ENCODE results near the gene ABHD17C.

The ABHD17C gene

DNA sequence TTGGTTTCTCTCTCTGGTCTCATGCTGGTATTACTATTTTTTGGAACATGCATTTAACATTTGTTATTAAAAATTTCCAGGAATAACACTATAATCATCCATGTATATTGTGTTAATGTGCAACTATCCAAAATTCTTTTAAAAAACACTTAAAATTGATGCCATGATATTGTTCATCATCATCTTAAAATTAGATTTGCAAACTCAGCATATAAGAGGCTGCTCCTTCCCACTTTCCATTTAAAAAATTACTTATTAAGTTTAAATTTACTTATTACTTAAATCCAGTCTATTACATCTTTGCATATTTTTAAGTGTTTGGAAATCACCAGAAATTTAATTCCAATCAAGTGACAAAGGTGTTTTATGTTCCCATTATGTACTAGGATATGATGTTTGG lies 5.8 kb upstream of the ABHD17C start:
- no peak for FAIRE-seq
- no peak for DNase-seq (ENCODE audit: low spot score)

DNA sequence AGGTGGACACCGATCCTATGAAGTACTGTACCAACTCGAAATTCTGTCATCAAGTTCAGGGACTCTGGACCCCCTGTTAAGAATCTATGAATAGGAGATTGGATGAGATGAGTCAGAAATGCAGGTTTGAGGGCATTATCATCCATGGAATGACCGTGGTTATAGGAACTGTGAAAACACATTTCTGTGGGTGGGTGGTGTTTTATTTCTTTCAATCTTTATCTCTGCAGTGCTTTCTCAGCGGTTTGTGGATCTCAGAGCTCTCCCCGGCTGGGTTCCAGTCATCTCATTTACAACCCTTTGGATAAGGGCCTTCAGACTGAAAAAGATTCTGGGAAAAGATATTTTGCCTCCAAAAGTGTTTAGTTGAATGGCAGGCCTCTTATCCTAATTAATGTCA lies 5.4 kb upstream of the ABHD17C start:
- no peak for DNase-seq (ENCODE audit: low spot score)
- no peak for FAIRE-seq

DNA sequence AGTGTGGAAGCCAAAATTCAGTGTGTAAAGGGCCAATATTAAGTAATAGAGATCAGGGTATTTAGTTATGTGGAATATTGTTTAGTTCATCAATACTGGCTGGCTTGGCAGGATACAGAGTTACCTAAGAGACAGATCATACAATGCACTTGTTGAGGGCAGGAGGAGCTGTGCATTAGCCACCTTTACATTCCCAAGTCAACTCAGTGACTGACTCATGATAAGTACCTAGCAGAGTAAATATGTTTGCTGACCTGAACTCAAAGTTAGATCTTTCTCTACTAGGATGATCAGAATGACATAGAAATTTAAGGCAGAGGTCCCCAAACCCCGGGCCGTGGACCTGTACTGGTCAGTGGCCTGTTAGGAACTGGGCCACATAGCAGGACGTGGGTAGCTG lies 3.5 kb upstream of the ABHD17C start:
- FAIRE-seq (no peak), DNase-seq (ENCODE audit: low spot score) (no peak)

DNA sequence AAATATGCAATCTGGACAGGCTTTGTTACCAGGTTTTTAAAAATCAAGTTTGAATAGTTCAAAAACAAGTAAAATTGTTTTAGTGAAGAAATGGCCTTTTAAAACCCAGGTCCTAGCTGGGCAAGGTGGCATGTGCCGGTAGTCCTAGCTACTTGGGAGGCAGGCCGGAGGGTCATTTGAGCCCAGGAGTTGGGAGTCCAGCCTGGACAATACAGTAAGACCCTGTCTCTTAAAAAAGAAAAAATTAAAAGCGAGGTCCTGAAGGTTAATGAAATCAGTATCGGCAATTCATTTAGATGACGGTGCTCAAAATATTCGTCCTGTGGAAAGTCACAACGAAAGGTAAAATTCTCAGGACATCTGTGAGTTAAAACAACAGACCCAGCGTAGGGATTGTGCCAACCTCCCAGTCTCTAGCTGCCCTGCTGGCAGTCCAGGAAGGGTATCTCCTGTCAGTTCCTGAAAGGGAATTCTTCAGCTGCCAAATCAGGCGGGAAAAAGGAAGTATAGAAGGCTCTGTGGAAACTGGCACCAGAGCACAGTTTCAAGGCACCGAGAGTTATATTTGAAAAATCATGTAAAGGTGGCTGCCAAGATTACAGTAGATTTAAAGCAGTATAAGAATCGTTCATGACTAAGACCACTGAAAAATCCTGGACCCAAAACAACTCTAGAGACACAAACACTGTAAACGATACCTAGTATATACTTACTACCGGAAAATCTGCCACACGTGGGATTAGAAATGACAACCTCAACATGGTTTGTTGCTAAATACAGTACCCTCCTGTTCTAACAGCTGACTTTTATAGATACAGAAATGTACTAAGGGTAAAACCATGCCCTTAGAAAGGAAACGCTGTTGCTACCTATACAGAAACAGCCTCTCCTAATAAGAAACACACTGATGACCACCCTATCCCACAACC lies 1.2 kb upstream of the ABHD17C start:
- FAIRE-seq (no peak), DNase-seq (ENCODE audit: low spot score) (no peak)

DNA sequence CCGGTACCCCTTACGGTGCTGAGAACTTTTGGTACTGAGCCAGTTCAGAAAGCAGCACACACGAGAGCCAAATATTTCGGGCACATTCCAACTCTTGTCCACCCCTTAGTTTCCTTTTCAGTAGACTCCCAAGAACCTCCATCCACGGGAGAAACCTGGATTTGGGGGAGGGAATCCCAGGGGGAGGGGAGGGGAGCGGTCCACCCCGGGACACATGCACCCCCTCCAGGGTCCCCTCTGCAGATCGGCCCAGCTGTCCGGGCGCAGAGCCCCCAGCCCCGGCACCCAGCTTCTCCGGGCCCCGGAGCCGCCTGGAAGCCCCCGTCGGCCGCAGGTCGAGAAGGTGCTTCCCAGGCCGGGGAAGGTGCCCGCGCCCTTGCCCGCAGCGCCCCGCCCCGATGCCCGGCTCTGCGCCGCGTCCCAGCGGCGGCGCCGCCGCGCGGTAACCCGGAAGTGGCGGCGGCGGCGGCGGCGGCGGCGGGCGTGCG lies 455 bp upstream of the ABHD17C start:
- FAIRE-seq: no peak
- no peak for DNase-seq (ENCODE audit: low spot score)

DNA sequence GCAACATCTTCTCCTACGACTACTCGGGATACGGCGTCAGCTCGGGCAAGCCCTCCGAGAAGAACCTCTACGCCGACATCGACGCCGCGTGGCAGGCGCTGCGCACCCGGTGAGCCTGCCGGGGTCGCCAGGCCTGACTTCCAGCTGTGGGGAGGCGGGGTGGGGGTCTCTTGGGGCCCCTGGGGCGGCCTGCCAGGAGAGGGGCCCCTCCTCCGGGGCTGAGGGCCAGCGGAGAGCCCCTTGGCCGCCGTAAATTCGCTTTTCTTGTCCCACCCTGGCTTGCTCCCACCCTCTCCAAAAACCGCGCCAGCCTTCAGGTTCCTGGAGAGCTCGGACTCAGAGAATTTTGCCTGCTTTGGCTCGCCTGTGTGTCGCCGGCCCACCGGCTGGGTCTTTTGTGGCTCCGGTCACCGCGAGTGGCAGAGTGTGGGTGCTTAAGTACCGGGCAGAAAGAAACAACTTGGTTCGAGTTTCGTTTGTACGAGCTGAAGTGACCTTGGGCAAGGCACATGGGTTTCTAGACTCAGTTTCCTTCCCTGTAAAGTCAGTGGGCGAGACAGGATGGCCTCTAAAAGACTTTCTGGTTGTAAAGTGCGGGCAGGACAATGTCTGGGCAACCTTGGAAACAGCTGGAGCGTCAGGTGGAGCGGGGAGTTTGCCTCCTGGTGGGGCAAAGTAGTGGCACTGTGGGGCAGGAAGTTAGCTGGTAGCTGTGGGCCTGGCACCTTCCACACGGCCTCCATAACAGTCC lies 976 bp downstream of the ABHD17C start:
- no peak for FAIRE-seq
- peak; percentile 28 for DNase-seq (ENCODE audit: low spot score)

DNA sequence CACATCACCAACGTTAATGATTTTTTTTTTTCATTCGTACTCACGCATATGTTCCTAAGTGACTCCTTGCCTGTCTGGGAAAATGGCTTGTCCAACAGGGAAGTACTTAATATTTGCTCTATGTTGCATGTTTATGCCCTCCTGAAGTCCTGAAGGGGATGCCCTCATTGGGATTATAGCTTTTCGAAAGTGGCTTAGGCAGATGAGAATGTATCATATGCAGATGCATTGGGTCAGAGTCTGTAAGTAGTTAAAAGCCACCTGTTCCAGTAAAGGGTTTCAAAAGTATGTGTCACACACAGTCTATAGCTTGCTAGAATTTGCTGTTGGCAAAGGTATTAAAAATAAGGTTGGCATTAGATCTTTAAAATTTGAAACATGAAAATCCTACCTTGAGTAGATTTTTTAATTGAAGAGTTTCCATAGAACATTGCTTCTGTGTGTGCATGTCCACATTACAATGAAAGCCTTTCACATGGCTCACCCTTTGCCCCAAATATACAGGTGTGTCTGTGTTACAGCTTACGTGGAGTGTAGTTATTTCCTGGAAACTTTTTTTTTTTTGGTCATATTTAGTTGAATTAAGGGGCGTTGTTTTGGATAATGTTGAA lies 2.1 kb downstream of the ABHD17C start:
- DNase-seq (ENCODE audit: low spot score): no peak
- FAIRE-seq: no peak

DNA sequence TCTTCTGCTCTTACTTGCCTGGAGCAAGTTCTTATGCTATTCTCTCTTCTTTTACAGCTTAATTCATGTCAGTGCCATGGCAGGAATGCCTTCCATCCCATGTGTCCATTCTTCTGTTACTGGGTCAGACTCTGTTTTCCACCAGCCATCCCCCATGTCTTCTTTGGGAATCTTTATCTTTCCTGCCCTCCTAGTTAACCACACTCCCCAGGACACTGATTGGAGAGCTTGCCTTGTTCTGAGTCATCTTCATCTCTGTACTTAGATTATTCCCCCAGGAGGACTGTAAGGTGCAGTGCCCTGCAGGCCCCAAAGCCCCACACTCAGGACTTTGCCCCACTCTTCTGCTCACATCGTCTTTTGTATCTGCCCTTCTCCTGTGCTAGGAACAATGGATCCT lies 3.6 kb downstream of the ABHD17C start:
- FAIRE-seq (no peak), DNase-seq (ENCODE audit: low spot score) (no peak)

DNA sequence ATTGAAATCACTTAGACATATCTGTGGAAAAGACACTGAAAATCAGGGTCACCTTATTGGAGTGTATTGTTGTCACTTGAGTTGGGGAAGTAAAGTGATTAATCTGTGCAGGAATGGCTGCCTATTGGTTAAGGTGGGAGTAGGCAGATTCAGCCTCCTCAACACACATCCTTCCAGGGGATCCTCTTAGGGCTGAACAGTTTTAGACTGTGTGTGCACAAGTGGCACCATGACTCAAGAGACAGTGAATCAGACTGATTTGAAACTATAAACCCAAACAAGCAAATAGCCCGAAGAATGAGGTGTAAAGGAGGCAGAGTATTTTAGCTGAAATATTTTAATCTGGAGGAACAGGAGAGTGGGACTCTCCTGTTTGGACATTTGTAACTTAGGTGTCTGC lies 4.9 kb downstream of the ABHD17C start:
- no peak for DNase-seq (ENCODE audit: low spot score)
- FAIRE-seq: no peak

DNA sequence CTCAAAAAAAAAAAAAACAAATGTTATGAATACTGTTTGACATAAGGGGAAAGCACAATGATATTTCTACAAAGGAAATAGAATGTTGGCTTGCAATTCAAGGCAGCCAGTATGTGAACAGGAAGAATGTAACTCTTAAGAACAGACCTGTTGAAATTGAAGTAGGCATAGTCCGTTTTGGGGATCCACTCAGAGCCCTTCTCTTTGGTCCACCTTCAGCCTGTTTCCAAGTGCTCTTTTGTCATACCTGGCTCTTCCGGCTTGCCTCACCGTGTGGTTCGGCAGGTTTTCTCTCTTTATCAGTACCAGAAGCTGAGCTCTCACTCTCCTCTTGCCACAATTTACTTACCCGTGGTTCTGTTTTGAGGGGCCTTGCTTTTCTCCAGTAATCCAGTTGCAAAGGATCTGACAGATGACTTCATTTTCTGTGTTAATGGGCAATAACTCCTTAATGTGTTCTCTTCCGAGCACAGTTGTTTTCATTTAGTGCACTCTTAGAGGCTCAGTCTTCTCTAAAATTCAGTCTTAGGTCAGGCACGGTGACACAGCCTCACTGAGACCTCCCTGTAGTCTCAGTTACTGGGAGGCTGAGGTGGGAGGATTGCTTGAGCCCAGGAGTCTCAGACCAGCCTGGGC lies 6.7 kb downstream of the ABHD17C start:
- FAIRE-seq (no peak), DNase-seq (ENCODE audit: low spot score) (no peak)

DNA sequence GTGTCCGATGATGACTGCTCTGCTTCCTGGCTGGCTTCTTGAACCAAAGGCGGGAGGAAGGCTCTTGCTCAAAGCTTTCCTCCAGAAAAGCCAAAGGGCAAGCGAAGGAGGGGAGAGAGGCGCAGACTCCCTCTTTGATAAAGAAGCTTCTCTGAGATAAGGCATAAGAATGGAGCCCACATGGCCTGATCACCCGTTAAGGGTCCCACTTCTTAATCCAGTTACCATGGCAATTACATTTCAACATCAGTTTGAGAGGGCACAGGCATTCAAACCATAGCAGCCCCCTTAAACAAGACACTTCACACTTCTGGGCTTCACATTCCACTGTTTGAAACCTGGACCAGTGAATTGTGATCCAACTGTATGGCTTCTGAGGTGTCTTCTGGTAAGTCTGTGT lies 8.0 kb downstream of the ABHD17C start:
- no peak for FAIRE-seq
- DNase-seq (ENCODE audit: low spot score): no peak

DNA sequence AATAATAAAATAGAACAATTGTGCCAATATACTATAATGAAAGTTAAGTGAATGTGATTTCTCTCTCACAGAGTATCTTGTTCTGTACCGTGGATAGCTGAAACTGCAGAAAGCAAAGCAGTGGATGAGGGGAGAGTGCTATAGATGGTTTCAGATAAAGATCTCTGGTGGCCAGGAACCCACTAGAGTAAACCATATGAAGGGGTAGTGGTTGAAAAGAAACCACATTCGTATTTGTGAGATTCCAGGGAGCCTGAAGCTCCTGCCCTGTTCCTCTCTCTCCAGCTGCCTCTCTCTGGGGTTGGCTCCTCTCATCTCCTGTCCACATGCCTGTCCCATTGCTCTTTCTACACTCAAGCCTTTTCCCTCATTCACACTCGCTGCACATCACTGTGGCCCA lies 8.9 kb downstream of the ABHD17C start:
- FAIRE-seq (no peak), DNase-seq (ENCODE audit: low spot score) (no peak)

DNA sequence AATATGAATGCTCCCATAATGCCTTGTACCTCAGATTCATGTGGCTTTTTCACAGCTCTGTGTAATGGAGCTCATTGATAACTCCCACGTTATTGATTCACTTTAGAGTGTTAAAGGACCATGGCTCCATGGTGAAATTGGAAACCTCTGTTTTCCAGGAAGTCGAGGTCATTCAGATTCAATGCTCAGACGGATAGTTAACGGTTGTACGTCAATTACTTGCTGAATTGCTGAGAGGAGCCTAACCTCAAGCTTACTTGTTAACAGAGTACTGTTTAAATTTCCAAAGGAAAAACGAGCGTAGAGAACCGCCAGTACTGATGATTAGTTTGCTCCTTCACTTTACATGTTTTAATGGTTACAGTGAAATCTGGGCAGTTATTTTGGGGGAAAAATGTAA lies 11.1 kb downstream of the ABHD17C start:
- no peak for DNase-seq (ENCODE audit: low spot score)
- no peak for FAIRE-seq

DNA sequence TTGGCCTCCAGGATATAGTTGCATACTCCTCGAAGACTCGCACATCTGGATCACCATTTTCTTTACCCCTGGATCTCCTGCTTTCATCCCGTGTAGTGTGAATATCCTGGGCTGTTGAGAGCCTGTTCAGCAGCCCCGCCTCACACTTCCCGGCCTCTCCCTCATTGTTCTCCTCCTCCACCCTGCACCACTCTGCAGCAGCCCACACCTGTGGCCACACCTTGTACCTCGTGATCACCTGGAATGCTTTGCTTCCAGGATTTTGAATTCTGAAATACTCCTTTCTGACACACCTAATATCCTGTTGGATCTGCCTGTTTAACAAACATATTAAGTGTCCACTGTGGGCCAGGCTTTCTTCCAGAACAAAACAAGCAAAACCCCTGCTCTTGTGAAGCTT lies 14.4 kb downstream of the ABHD17C start:
- no peak for FAIRE-seq

DNA sequence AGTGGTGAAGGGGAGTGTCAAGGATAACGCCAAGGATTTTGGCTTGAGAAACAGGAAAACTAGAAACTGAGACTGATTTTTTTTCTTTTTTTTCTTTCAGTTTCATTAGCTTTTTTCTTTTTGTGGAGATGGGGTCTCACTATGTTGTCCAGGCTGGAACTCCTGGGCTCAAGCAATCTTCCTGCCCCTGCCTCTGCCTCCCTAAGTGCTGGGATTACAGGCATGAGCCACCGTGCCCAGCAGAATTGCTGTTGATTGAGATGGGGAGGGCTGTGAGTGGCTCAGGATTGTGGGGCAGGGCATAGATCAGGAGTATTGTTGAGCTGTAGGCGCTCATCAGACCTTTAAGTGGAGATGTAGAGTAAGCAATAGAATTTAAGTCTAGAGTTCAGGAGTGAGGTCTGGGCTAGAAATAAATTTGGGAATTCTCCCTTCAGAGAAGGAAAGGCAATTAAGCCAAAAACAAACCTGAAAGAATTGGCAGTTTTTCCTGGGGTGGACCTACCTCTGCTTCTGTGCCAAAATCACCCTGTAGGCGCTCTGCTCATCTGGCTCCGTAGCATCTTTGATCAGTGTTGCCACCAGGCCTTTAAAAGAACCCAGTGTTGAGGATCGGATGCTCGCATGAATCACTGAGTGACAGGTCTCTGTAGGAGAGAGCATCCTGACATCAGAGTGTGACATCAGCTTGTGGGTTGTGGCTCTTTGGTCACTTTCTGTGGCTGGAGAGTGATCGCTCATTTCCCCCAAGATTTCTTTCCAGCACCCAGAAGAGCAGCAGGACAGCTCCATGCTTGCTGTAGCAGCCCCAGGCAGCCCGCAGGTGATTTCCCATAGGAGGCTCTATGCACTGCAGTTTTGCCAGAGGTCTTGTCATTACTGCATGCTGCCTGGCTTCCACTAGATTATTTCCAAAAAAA lies 15.8 kb downstream of the ABHD17C start:
- FAIRE-seq (no peak), DNase-seq (ENCODE audit: low spot score) (peak; percentile 43)

More for the DNA sequence above, 14.4 kb downstream of the ABHD17C start:
- no peak for DNase-seq (ENCODE audit: low spot score)

DNA sequence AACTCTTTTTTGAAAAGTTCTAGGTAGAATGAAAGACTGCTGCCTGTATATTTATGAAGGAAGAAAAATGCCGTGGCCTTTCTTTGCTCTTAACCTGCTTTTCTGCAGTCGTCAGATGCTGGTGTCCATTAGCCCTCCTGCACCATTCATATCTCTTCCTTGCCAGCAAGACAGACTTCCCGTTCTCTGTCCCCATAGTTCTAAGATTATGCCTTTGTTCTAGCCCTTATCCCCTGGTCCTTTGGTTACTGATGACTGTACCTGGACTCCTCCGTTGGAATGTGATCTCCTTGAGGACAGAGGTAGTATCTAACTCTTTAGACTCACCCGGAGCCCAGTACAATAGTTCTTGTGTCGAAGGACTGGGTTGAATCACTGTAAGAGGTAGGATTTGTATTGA lies 16.8 kb downstream of the ABHD17C start:
- no peak for FAIRE-seq

DNA sequence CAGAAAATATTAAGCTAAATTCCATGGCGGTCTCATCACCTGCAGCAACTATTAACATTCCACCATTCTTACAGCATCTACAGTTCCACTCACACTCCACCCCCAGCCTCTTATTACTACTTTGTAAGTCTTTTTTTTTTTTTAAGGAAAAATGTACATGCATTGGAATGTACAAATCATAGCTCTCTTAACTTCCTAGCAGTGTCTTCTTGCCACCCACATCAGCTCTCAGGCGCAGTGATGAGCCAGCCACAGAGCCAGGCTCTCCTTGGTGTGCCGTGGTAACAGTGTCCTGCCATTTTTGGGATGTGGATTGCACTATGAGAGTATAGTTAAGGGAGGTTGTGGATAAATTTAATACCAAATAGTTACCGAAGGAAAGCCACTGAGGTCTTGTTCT lies 17.8 kb downstream of the ABHD17C start:
- FAIRE-seq (no peak), DNase-seq (ENCODE audit: low spot score) (no peak)

More for the DNA sequence above, 16.8 kb downstream of the ABHD17C start:
- DNase-seq (ENCODE audit: low spot score): no peak

DNA sequence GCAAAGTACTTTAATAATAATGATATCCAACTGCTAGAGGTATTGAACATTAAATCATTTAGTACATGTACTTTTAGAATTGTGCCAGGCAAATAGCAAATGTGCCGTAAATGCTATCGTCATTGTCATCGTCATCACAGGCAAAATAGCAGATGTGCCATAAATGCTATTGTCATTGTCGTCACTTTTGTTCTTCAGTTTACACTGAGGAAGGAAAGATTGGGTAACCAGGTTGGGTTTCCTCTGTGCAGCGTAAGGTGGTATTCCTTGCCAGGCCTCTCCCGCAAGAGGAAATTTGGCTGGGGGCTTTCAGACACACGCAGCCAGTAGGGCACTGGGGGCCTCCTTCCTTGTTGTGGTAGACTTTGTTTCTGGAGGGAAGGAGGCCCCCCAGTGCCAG lies 26.4 kb downstream of the ABHD17C start:
- no peak for DNase-seq (ENCODE audit: low spot score)
- no peak for FAIRE-seq

DNA sequence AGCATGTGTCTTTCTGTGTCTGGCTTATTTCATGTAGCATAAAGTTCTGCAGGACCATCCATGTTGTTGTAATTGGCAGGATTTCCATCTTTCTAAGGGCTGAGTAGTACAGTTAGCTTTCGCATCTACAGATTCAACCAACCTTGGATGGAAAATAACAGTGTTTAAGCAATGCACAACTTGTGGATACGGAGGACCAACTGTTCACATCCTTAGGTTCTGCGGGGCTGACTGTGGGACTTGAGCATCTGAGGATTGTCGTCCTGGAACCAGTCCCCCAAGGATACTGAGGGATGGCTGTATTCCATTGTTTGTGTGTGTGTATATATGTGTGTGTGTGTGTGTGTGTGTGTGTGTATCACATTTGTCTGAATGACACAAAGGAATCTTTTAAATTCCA lies 27.7 kb downstream of the ABHD17C start:
- DNase-seq (ENCODE audit: low spot score) (no peak), FAIRE-seq (no peak)

DNA sequence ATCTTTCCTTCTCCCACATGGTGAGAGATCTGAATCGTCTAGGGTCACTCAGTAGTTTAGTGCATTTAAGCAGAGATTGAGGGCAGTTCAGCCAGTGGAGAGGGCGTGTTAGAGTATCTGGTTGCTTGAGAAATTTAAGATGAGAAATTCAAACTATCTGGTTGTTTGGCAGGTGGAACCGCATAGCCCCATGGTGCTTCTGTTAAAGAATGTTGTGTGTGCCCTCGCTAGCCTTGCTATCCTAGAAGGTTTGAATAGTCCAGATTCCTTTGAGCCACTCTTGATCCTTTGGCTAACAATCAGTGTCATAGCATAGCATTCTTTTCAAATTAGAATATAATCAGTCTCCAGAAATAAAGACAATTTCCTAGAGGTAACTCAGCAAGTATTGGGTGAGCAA lies 32.1 kb downstream of the ABHD17C start:
- DNase-seq (ENCODE audit: low spot score) (no peak), FAIRE-seq (no peak)

DNA sequence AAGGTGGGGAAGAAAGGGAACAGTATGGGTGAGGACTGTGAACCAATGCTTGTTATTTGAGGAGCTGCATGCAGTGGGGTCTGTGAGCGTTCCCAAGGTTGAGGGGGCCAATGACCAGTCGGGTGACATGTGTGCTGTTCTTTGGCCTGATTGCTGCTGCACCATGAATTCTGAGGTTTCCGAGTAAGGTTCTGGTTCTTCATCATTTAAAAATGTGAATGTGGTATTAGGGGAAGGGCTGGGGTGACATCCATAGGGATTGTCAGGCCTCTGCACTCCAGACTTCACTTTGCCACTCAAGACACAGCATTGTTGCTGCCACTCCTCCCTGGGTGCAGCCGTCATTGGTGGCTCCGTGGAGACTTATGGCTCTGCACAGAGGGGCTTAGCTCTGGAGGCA lies 32.5 kb downstream of the ABHD17C start:
- DNase-seq (ENCODE audit: low spot score) (no peak), FAIRE-seq (no peak)
